GM12875 (cell line): ENCODE results near the gene AGAP3.

Experiments used
- H3K4me3 ChIP-seq: one replicate; pipeline ENCODE4 v1.5.1; 2011; ENCODE audit warnings: low read depth, low read length, control low read depth
- CTCF ChIP-seq: IDR thresholded peaks from 2 replicates; pipeline ENCODE4 v1.5.1; 2011; ENCODE audit warnings: low read depth, mild to moderate bottlenecking, control low read depth, inconsistent platforms, low read length, moderate library complexity, borderline replicate concordance; ENCODE audit not compliant: insufficient read depth

AGAP3 gene

DNA sequence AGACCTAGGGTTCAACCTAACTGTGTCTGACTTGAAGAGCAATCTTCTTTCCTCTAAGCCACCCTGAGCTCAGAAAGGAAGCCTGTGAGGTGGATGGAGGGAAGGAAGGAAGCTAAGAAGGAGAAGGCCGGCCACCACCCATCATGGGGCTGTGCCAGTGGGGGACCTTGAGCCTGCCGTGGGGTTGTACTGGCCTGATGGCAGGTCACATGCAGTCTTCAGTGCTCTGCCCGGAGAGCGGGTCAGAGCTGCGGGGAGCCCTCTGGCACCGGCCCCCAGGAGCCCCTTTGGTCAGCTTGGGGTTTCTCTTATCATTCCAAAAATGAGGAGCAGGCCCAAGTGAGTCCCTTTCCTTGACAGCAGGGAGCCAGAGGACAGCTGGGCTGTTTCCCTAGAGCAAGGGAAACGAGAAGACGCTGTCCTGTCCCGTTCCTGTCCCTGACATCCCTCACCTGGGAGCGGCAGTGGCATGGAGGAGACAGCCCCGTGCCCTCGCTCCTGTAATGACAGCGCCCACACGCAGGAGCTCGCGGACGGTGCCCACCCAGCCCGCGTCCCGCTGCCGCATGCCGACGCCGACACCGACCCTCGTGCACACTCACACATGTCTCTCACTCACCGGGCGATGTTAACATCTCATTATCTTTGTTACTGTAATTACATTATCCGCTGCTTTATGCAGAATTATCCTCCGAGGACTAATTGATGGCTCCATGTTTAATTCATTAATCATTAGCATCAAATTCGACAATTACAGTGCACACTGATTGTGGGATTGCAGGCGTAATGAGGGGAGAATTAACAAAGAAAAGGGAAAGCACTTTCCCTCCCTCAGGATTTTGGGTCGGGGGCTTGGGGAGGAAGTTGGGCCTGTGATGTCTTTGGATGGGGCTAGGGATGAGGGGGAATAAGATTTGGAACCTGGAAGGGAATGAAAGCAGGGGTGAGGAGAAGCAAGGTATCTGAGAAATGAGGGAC is 49.9 kb downstream of the AGAP3 start:
- H3K4me3 ChIP-seq, result no peak overlapping the region
- no peak for TF ChIP-seq CTCF

GRCh38 chr7:151137076-151137675 is 50.9 kb downstream of the AGAP3 start:
- H3K4me3 ChIP-seq, result no peak overlapping the region
- no peak for TF ChIP-seq CTCF

DNA sequence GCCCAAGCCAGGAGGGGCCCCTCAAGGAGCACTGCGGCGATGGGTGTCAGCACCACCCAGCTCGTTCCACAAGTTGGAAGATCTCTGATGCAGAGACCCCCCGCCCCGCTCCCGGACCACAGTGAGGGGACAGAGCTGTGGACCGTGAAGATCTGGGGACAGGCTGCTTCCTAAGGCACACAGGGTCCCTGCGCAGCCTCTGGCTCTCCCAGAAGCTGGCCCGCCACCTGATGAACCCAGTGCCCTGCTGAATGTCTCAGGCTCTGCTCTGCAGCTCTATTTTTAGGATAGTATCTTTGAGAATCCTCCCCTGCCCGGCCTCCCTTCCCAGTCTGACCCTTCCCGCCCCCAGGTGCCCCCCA is 51.5 kb downstream of the AGAP3 start:
- no peak for TF ChIP-seq CTCF
- no peak overlapping the region for H3K4me3 ChIP-seq

DNA sequence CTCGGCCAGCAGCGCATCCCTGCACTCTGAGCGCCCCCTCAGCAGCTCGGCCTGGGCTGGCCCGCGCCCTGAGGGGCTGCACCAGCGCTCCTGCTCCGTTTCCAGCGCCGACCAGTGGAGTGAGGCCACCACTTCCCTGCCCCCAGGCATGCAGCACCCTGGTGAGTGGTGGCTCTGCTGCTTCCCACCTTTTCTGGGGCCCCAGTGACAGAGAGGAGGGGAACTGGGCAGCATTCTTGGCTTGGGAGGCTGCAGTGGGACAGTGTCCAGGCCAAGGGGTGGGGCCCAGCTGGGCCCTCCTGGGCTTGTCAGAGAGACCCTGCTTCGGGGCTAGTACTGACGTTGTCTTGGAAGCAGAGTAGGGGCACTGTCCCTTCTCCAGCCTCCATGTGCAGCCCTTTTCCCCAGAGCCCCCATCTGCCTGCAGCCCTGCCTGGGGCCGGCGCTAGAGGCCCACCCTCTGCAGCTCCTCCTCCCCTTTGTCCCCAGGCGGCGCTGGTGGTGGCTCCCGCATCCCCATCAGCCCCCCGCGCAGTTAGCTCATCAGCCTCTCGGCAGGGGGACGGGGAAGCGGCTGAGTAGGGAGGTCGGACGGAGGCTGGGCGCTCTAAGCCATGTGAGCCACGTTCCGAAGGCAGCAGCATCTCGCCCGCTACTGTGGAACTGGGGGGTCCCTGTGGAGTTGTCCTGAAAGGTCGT is 52.0 kb downstream of the AGAP3 start:
- no peak overlapping the region for H3K4me3 ChIP-seq
- TF ChIP-seq CTCF, result no peak

GRCh38 chr7:151139071-151139790 is 53.0 kb downstream of the AGAP3 start:
- no peak overlapping the region for H3K4me3 ChIP-seq
- no peak for TF ChIP-seq CTCF

DNA sequence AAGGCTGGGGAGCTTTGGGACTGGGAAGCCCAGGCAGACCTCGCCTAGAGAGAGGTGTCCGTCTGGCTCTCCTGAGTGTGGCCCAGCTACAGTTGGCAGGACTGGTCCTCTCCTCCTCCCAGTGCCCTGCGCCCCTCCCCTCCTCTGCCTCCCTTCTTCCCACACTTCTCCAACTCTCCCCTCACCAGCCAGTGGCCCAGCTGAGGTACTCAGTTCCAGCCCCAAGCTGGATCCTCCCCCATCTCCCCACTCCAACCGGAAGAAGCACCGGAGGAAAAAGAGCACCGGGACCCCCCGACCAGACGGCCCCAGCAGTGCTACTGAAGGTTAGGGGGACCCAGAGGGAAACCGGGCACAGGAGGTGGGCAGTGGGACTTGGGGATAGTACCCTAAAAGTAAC is 53.5 kb downstream of the AGAP3 start:
- TF ChIP-seq CTCF, result no peak
- no peak overlapping the region for H3K4me3 ChIP-seq
